Middle frontal gyrus (tissue), 1 donor: ENCODE results near the gene FAM50B.

Experiments
- DNase-seq: peaks from one replicate; pipeline ENCODE4 v3.0.0-alpha.2; 2015; ENCODE audit warnings: low spot score; ENCODE audit errors: extremely low spot score

The FAM50B gene

DNA sequence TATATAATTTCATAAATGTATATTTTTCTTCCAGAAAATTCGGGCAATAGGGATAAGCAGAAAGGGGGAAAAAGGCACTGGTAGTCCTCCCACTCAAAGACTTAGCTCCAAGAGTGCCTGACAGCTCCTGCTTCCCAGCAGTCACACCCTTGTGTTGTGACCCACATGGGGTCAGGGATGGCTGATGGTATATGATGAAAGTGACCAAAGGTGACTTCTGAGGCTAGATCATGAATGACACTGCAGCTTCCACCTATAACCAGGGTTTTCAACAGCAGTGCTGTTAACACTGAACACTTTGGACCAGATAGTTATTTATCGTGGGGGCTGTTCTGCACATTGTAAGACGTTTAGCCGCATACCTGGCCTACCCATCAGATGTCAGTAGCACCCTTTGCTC lies 22.3 kb downstream of the FAM50B start:
- no peak for DNase-seq

GRCh38 chr6:3871939-3872338 lies 22.8 kb downstream of the FAM50B start:
- DNase-seq: no peak

DNA sequence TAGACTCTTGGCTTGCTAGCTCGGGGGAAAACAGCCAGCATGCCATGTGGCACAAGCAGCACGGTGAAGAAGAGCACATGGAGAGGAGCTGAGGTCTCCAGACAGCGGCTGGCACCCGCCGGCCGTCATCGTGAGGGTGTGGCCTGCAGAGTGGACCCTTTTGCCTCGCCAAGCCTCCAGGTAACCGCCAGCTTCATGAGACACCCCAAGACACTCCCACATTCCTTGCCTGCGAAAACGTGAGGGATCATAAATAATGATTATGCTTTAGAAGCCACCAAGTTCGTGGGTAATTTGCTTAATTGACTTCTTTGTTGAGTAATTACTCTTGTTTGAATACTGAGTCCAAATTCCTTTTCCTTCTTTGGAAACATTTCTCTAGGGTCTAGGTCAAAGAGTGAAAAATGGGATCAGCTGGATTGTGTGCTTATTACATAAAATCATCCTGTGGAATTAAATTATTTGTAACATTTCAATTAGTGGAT lies 23.2 kb downstream of the FAM50B start:
- DNase-seq: no peak

- no peak for DNase-seq
Measured at GRCh38 chr6:3873051-3873450, 23.9 kb downstream of the FAM50B start.

DNA sequence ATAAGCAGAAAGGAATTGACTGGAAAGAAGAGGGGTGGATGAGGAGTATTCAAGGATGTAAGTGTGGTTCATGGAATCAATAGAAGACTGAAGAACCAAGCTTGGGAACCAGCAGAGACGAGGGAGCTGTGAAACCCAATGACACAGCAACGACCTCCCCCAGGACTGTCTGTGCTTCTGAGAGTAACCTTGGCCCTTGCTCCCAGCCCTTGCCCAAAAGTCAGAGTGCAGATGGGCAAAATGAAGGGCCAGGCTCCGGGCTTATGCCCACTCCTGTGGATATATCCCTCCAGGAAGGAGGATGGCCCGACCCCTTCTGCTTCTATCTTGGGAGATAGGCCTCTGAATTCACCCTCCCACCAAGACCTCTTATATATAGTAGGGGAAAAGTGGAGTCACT lies 24.9 kb downstream of the FAM50B start:
- no peak for DNase-seq

- DNase-seq: no peak
Measured at GRCh38 chr6:3875486-3875885, 26.3 kb downstream of the FAM50B start.

- no peak for DNase-seq
Measured at GRCh38 chr6:3876101-3876500, 26.9 kb downstream of the FAM50B start.

DNA sequence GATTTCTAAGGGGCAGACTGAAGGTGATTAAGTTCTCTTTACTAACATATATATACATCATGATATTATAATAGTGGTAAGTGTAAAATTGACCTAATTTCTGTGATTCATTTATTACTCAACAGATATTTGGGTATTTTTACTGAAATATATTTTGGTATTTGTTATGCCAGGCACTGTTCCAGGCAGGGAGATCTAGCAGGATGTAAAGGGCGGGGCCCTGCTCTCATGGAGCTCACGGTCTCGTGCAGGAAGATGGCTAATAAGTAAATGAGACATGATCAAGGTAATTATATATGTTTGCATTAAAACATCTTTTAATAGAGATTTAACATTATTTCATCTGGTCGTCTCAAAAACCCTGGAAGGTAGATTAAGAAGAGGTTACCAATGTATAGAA lies 27.7 kb downstream of the FAM50B start:
- DNase-seq: no peak

- no peak for DNase-seq
Measured at GRCh38 chr6:3878048-3878666, 29.0 kb downstream of the FAM50B start.

DNA sequence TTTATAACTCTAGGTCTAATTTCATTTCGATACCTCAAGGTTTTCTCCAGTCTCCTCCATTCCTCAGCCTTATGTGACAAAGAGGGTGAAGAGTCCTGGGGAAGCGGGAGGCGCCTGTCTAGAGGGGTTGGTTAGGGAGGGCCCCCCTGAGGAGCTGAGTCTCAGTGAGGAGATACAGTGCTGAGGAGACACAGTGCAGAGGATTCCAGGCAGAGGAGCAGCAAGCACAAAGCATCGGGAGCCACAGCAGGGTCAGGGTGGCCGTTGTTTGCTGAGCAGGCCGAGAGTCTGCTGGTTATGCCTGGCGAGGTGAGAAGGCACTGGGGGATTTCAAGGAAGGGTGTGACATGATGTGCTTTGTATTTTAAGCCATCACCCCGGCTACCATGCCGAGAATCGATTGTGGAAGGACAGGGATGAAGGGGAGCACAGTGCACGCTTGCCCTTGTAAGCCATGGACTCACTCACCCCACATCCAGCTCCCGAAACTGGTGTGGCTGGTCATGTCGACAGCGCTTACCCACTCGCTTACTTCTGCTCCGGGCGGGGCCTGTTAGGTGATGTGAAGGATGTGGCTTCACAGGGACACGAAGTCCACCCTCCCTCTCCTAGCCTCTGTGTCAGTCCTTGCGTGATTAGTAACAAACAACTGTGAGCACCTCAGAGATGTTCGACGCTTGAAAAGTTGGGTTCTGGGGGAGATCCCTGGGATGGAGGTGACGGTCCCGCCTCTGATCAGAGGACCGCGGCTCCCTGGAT lies 30.2 kb downstream of the FAM50B start:
- no peak for DNase-seq

- DNase-seq: no peak
Measured at GRCh38 chr6:3881711-3882421, 32.7 kb downstream of the FAM50B start.

DNA sequence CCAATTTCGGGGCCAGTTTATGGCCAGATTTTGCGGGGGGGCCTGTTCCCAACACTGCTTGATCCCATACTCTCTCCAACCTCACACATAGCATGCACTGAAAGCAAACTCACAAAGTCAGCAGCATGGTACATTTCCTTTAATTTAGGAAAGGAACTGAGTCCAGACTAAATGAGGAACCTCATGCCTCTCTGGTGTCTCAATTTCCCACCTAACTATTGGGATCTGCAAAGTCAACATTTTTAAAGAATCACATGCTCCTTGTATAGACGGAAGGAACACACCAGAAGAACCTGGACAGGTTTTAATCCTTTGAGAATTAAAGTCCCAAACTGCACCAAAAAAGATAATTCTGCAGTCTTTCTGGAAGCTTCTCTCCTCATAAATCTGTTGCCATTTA lies 33.3 kb downstream of the FAM50B start:
- DNase-seq: no peak

DNA sequence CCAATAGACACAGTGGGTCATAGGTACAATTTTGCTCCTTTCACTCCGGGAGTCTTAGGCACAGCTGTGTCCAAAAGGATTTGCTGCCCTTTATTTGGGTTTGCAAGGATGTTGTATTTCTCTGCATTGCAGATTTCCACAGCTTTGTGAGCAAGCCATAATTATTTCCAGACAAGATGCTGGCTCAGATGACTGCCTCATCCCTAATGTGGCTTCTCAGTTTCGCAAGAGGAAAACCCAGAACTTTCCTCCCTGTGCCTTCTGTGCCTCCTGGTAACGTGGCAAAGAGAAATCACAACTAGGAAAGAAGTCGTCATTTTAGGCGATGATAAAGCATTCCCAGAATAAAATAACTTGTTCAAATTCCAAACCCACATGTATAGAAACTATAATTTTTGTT lies 33.7 kb downstream of the FAM50B start:
- DNase-seq: no peak

DNA sequence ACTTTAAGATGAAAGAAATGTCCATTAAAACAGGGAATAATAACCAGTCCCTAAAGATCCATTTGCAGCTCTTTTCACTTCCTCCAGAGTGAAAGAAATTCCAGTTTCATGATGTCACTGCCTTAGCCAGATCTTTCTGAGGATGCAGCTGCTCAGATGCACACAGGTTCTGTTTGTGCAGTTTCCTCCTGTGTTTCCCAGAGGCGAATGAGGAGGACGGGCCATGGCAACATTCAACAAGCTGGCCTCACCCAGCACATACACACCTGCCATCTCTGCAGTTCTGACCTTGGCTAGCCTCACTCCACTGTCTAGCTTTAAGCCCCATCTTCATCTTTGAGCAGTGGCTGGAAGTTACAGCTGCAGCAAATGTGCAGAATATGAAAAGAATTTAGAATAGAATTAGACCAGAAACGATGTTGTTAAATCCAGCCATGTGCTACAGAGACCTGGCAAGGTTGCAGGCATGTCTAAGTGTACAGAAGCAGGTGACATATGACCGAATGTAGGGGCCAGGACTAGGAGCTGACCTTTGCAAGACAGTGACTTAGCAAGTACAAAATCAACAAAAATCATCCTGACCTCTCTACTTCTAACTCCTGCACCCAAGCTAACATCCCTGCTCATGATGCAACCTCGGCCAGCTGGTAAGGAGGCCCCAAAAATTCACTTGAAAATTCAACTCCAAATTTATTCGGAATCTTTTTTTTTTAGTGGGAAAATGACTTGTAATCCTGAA lies 35.0 kb downstream of the FAM50B start:
- no peak for DNase-seq

DNA sequence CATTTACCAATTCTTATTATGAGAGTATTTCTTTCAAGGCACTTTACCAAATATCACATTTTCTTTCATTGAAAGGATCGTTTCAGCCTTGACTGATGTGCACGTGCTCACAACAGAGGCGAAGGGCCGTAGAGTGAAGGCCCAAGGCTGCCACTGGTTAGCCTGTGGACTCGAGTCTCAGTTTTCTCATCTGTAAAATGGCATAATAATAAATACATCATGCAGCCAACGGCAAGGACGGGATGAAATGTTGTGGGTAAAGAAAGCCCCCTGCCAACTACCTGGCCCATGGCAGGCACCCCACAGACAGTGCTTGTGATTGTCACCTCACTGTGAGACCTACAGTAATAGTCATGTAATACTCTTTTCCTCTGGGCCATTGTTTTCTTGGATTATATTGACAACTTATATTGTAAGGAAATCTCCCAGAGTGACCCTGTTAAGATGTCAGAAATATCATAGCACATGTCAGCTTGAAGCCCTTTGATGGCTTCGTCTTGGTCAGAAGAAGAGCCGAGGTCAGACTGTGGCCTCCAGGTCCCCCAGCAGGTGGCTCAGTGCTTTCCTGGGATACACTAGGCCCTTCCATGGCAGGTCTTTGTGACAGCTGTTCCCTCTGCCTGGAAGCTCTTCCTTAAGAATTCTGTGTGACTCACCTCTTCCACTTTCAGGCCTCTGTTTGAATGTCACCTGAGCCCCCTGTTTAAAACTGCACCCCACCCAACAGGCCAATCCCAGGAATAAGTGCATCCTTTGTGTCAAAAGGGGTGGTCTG lies 36.3 kb downstream of the FAM50B start:
- DNase-seq: no peak

- no peak for DNase-seq
Measured at GRCh38 chr6:3887150-3887700, 38.1 kb downstream of the FAM50B start.

DNA sequence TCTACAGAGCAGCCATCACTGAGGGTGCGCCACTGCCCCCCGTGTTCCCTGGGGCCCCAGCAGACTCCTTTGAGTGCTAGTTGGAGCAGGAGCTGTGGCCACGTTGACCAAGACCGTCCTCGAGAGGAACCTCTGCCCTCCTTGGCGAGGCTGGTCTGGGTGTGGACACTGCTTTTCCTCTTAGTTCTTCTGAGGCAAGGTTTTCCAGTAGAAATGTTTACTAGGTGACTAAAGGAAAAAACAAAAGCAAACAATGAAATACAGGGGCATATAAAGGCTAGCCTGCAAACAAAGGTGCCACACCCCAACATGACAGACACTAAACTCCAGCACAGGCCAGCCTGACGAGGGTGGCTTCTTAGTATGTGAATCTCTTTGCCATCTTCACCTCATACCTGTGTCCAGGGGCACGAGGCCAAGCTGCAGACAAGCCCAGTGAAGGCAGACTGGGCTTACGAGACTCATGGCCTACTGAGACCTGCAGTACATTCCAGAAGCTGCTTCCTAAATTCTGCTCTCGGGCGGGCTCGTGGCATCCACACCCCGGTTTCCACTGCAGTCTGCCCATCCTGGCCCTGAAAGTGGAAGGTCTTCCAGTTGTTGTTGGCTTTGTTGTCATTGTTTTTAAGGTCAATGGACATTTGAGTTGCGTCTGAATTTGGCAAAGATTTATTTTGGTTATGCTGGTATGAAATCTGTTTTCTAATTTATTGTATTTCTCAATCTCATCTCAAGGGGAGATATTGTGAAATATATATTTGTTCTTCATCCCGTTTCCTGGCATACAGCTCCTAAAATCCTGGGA lies 39.2 kb downstream of the FAM50B start:
- no peak for DNase-seq

DNA sequence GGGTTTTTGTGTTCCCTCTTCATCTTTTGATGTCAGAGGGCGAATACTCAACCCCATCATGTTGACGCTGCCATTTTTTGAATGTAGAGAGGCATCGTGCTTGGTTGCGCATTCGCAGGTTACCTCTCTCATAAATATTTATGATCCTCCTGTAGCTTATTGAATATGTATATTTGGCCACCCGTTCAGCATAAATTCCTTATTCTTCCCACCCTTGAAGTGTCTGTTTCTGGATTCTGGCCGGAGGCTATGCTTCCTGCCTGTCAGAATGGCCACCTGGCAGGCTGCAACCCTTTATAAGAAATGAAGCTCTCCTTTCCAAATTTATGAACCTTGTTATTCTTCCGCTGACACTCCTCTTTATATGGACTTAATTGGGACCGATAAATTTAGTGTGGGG lies 40.9 kb downstream of the FAM50B start:
- no peak for DNase-seq

DNA sequence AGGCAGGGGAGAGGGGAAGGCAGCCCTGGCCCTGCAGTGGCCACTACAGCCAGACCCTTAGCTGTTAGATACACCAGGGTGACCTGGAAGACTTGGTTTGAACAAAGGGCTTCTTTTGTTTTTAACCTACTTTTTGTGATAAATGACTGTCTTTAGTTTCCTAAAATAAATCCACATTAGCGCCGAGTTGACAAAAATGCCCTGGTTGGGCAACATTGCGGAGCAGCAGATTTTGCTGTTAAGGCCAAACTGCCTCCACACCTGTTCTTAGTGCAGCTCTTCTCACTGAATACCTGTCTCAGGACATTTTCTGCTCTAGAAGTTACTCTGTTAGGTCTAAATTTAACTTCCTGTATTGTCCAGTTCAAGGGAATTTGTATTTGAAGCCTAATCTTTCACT lies 42.7 kb downstream of the FAM50B start:
- DNase-seq: no peak

DNA sequence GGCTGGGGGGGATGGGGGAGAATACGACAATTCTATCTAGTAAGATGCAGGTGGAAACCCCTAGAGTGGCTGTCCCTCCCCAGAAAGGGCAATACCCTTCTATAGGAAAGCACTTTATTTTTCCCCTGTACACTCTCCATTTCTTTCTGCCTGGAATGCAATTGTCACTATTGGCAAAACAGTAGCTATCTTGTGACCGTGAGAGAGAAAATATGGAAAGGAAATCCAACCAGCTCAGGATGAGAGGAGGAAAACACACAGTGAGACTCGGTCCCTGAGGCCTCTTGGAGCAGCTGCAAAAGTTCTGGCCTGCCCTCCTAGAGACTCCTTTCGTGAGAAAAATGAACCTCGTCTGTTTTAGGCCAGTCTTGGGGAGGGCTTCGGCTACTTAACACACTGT lies 43.4 kb downstream of the FAM50B start:
- DNase-seq: no peak
